Fibroblast of pulmonary artery (primary cell): ENCODE measurements around the gene IGF2R.

ENCODE experiments used
- DNase-seq: peaks from one replicate; pipeline ENCODE4 v3.0.0-alpha.2; 2010; ENCODE audit warnings: low read depth
- H3K4me3 ChIP-seq: replicated peaks from 2 replicates; pipeline ENCODE4 v1.5.1; 2011; ENCODE audit warnings: low read depth, mild to moderate bottlenecking, control low read depth, low read length, moderate library complexity
- CTCF ChIP-seq: IDR thresholded peaks from 2 replicates; pipeline ENCODE4 v1.5.1; 2011; ENCODE audit warnings: mild to moderate bottlenecking, control low read depth, low read length, inconsistent platforms; ENCODE audit errors: missing control alignments

IGF2R gene

GRCh38 chr6:159952289-159953005 lies 16.4 kb upstream of the IGF2R start:
- no peak for TF ChIP-seq CTCF
- H3K4me3 ChIP-seq: no peak overlapping the region
- no peak for DNase-seq

GRCh38 chr6:159953091-159953601 lies 15.7 kb upstream of the IGF2R start:
- TF ChIP-seq CTCF: no peak
- peak; percentile 96 for DNase-seq
- peak overlapping the region; percentile 17 for H3K4me3 ChIP-seq

GRCh38 chr6:159955945-159956361 lies 12.9 kb upstream of the IGF2R start:
- no peak for DNase-seq
- no peak for TF ChIP-seq CTCF
- no peak overlapping the region for H3K4me3 ChIP-seq

GRCh38 chr6:159957071-159957673 lies 11.7 kb upstream of the IGF2R start:
- TF ChIP-seq CTCF: no peak
- no peak for DNase-seq
- no peak overlapping the region for H3K4me3 ChIP-seq

GRCh38 chr6:159959165-159959975 lies 9.5 kb upstream of the IGF2R start:
- H3K4me3 ChIP-seq: no peak overlapping the region

GRCh38 chr6:159959976-159960384 lies 8.9 kb upstream of the IGF2R start:
- peak; percentile 41 for DNase-seq
- no peak for TF ChIP-seq CTCF
- no peak overlapping the region for H3K4me3 ChIP-seq

More at GRCh38 chr6:159959165-159959975, 9.5 kb upstream of the IGF2R start:
- no peak for TF ChIP-seq CTCF
- no peak for DNase-seq
